Neutrophil (primary cell): ENCODE measurements around the gene IL22RA1.

ENCODE experiments used
- H3K27ac ChIP-seq: fragments of 200-600 bp; sonication (generic); 2 replicates; pipeline ENCODE4 v1.5.1; 2016; ENCODE audit warnings: mild to moderate bottlenecking, moderate library complexity
- H3K27me3 ChIP-seq: fragments of 200-600 bp; sonication (generic); 2 replicates; pipeline ENCODE4 v1.6.0; 2016; ENCODE audit warnings: mild to moderate bottlenecking
- H3K36me3 ChIP-seq: fragments of 200-600 bp; sonication (generic); 2 replicates; pipeline ENCODE4 v1.5.1; 2017
- H3K4me1 ChIP-seq, 2 experiments: fragments of 200-600 bp in 1 of 2; sonication (generic) in 1 of 2; 1 replicate in 1 of 2; 2 replicates in 1 of 2; pipeline versions ENCODE4 v1.5.1 to v1.6.1; 2013 to 2016; ENCODE audit warnings: low read depth in 1 of 2, low read length in 1 of 2, mild to moderate bottlenecking in 1 of 2, moderate library complexity in 1 of 2; ENCODE audit not compliant: control insufficient read depth in 1 of 2, insufficient read depth in 1 of 2
- H3K4me3 ChIP-seq, 2 experiments: fragments of 200-600 bp in 1 of 2; sonication (generic) in 1 of 2; 1 replicate in 1 of 2; 2 replicates in 1 of 2; pipeline ENCODE4 v1.5.1; 2013 to 2016; ENCODE audit warnings: low read depth in 1 of 2, low read length in 1 of 2, mild to moderate bottlenecking in 1 of 2, moderate library complexity in 1 of 2
- H3K9me3 ChIP-seq: fragments of 200-600 bp; sonication (generic); 2 replicates; pipeline ENCODE4 v1.5.1; 2016
- TF ChIP-seq, protein P1 (sequence below): fragments of 200-600 bp; sonication (generic); IDR thresholded peaks from 2 replicates; pipeline ENCODE4 v1.5.1; 2016; ENCODE audit warnings: antibody characterized with exemption

IL22RA1 gene

DNA sequence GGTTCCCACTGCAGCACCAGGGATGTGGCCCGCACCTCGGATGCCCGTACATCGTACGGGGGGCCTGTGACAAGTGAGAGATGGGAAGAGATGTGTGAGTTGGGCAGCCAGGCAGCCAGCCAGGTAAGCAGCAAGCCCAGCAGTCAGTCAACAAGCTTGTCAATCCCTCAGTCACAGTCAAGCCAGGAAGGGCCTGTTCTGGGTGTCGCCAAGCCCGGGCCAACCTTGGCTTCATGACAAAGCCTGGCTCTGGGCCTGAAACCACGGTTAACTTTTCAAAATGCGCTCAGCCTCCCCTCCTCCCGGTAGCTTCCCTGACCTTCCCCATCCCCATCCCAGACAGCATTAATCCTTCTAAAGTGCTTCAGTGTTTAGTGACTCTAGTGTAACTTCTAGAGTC, 62.8 kb downstream of the IL22RA1 start:
- Histone ChIP-seq H3K36me3 (no peaks in the 10 kb centered on the region), H3K27ac (no peak overlapping the region), H3K9me3 (no peaks in the 10 kb centered on the region), H3K4me3 (no peak overlapping the region), H3K27me3 (no peaks in the 10 kb centered on the region), H3K4me1 (no peaks in the 10 kb centered on the region)
- TF ChIP-seq, protein P1, sequence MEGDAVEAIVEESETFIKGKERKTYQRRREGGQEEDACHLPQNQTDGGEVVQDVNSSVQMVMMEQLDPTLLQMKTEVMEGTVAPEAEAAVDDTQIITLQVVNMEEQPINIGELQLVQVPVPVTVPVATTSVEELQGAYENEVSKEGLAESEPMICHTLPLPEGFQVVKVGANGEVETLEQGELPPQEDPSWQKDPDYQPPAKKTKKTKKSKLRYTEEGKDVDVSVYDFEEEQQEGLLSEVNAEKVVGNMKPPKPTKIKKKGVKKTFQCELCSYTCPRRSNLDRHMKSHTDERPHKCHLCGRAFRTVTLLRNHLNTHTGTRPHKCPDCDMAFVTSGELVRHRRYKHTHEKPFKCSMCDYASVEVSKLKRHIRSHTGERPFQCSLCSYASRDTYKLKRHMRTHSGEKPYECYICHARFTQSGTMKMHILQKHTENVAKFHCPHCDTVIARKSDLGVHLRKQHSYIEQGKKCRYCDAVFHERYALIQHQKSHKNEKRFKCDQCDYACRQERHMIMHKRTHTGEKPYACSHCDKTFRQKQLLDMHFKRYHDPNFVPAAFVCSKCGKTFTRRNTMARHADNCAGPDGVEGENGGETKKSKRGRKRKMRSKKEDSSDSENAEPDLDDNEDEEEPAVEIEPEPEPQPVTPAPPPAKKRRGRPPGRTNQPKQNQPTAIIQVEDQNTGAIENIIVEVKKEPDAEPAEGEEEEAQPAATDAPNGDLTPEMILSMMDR, result no peak

DNA sequence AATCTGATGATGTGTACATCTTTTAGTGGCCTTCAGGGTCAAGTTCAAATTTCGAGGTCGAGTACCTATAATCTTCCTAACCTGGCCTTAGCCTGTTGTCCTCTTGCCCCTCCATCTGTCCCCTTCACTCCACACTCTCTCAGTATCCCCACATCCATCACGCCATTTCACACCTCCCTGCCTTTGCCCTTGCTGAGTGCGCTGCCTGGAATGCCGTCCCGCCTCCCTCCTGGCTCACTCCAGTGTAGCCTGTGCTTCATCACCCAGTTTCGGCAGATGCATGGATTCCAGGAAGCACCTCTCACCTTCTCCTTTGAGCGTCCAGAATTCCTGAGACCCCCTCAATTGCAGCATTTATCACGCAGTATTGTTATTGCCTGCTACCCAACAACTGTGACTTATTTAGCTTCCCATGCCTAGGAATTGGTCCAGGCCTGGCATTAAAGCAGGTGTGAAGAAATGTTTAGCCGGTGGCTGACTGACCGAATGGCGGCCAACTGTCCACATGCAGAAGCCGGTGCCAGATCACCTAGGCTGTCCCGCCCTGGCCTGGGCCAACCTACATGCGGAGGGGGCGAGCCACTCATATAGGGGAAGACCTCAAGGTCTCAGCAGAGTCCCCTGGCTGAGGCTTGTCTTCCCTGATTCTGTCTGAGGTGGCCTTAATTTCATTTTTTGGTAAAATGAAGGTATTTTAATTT, 65.5 kb downstream of the IL22RA1 start:
- Histone ChIP-seq H3K4me1 (no peaks in the 10 kb centered on the region), H3K27ac (no peak overlapping the region), H3K36me3 (no peaks in the 10 kb centered on the region), H3K27me3 (no peaks in the 10 kb centered on the region), H3K4me3 (no peak overlapping the region), H3K9me3 (no peaks in the 10 kb centered on the region)
- TF ChIP-seq, protein P1, result no peak

DNA sequence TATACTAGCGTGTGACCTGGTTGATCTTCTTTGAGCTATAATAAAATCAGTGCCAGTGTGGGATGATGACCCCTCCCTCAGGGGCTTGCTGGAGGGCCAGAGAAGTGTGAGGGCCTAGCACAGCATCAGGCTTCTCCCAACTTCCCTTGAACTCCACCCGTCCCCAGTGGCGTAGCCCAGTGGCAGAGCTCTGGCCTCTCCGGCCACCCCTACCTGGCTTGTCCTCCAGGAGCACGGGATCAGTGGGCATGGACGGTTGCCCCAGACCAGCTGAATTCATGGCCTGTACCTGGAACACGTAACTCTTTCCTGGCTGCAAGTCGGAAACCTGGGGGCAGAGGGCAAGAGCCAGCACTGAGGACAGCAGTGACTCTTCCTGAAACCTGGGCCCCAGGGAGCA, 67.0 kb downstream of the IL22RA1 start:
- TF ChIP-seq, protein P1, result no peak
- H3K9me3 ChIP-seq, result no peaks in the 10 kb centered on the region
- no peaks in the 10 kb centered on the region for H3K36me3 ChIP-seq
- H3K4me3 ChIP-seq, result no peak overlapping the region
- H3K27me3 ChIP-seq, result no peaks in the 10 kb centered on the region
- no peaks in the 10 kb centered on the region for H3K4me1 ChIP-seq
- H3K27ac ChIP-seq, result no peak overlapping the region

DNA sequence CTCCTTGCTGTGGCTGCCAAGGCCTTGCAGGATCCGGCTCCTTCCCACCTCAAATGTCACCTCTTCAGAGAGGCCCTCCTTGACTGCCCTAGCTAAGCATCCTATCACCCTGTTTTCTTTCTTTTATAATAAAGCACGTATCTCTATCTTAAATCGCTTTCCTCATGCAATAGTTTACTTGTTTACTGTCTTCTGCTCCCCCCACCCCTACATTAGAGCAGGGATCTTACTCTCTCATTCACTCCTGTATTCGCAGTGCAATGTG, 67.4 kb downstream of the IL22RA1 start:
- H3K4me3 ChIP-seq, result no peak overlapping the region
- no peak overlapping the region for H3K27ac ChIP-seq
- no peaks in the 10 kb centered on the region for H3K4me1 ChIP-seq
- no peaks in the 10 kb centered on the region for H3K36me3 ChIP-seq
- TF ChIP-seq, protein P1, result no peak
- H3K9me3 ChIP-seq, result no peaks in the 10 kb centered on the region
- no peaks in the 10 kb centered on the region for H3K27me3 ChIP-seq

DNA sequence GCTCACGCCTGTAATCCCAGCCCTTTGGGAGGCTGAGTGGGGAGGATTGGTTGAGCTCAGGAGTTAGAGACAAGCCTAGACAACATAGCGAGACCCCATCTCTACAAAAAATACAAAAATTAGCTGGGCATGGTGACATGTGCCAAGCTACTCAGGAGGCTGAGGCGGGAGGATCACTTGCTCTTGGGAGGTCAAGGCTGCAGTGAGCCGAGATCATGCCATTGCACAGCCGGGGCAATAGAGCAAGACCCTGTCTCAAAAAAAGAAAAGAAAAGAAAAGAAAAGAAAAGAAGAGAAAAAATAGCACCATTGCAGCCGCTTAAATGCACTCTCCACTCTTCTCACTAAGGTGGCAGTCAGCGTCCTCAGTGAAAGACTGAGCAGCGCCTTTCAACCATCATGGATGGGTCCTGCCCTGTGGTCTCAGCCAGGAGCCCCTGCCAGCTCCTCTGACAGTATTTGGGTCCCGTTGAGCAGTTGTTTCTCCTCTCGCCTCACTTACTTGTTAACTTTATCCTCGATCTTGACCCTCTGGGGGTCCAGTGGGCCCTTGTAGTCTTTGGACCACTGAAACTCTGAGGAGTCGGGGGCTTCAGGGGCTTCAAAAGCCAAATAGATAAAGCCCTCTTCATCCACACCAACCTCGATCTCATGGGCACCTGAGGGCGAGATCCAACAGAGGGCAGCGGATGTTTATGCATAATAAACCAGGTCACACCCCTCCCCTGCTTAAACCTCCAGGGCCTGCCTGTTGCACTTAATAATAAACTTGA, 67.9 kb downstream of the IL22RA1 start:
- Histone ChIP-seq H3K36me3 (no peaks in the 10 kb centered on the region), H3K27me3 (no peaks in the 10 kb centered on the region), H3K27ac (no peak overlapping the region), H3K4me1 (no peaks in the 10 kb centered on the region), H3K4me3 (no peak overlapping the region), H3K9me3 (no peaks in the 10 kb centered on the region)
- TF ChIP-seq, protein P1, result no peak
